ENCODE results near the gene ART5. TPM values are rescaled to one million over a fixed set of nuclear protein-coding genes. Genes with fewer than 3 reads are reported as not detected.

The ART5 gene
- total RNA-seq, 1 experiment from 2014 or later = not detected

- no peaks in the 10 kb centered on the region for H3K4me1 ChIP-seq (ENCODE audit: insufficient read depth, low read length)
- H4K20me1 ChIP-seq (ENCODE audit: low read length) = no peaks in the 10 kb centered on the region
- no peaks in the 10 kb centered on the region for H3K36me3 ChIP-seq (ENCODE audit: low read depth, low read length)
- TF ChIP-seq EZH2 (IDR thresholded peaks at IDR 0.05; ENCODE audit: low read length, unreplicated experiment) (no peak), EZH2phosphoT487 (IDR thresholded peaks at IDR 0.05; ENCODE audit: borderline replicate concordance, low read length) (no peak), CTCF (conservative IDR thresholded peaks at IDR 0.05; ENCODE audit: low read depth, low read length) (no peak)
- no peak for DNase-seq
- H3K9ac ChIP-seq (ENCODE audit: low read length) = no peak overlapping the region
- no peak overlapping the region for H3K4me3 ChIP-seq (ENCODE audit: low read length)
- H3K4me2 ChIP-seq (ENCODE audit: low read length) = no peak overlapping the region
- H2AFZ ChIP-seq (ENCODE audit: low read length) = no peak overlapping the region
- no peaks in the 10 kb centered on the region for H3K9me3 ChIP-seq (ENCODE audit: low read length)
- H3K27ac ChIP-seq (ENCODE audit: low read length) = no peak overlapping the region
- H3K9me2 ChIP-seq (replicated peaks; ENCODE audit: low read length) = no peaks in the 10 kb centered on the region
- no peaks in the 10 kb centered on the region for H3K27me3 ChIP-seq (ENCODE audit: low read length)
- H3F3A ChIP-seq (ENCODE audit: low read length, unreplicated experiment) = no peaks in the 10 kb centered on the region
- ChIA-PET POLR2A (ENCODE audit: unreplicated experiment) (no interaction called here), CTCF (no interaction called here)
- BruUV-seq (replicated peaks) = no TSS peak
- H3K79me2 ChIP-seq (ENCODE audit: low read length) = no peaks in the 10 kb centered on the region
- intact Hi-C loops (cut with micrococcal nuclease) = no loop called here
- ATAC-seq = no peak
Observed at GRCh38 chr11:3622521-3622920, 19.3 kb downstream of the ART5 start.

- Histone ChIP-seq H3K4me1 (ENCODE audit: insufficient read depth, low read length) (no peaks in the 10 kb centered on the region), H3K79me2 (ENCODE audit: low read length) (no peaks in the 10 kb centered on the region), H3K27me3 (ENCODE audit: low read length) (no peaks in the 10 kb centered on the region), H3F3A (ENCODE audit: low read length, unreplicated experiment) (no peaks in the 10 kb centered on the region), H3K4me2 (ENCODE audit: low read length) (no peak overlapping the region), H3K27ac (ENCODE audit: low read length) (no peak overlapping the region), H3K36me3 (ENCODE audit: low read depth, low read length) (no peaks in the 10 kb centered on the region), H2AFZ (ENCODE audit: low read length) (no peak overlapping the region), H3K9me2 (replicated peaks; ENCODE audit: low read length) (no peaks in the 10 kb centered on the region), H3K9ac (ENCODE audit: low read length) (no peak overlapping the region), H3K9me3 (ENCODE audit: low read length) (no peaks in the 10 kb centered on the region), H3K4me3 (ENCODE audit: low read length) (no peak overlapping the region), H4K20me1 (ENCODE audit: low read length) (no peaks in the 10 kb centered on the region)
- ATAC-seq (no peak), DNase-seq (no peak)
- intact Hi-C loops (cut with micrococcal nuclease) = no loop called here
- CTCF ChIA-PET = no interaction called here
- no TSS peak for BruUV-seq (replicated peaks)
- POLR2A ChIA-PET (ENCODE audit: unreplicated experiment) = no interaction called here
- TF ChIP-seq EZH2 (IDR thresholded peaks at IDR 0.05; ENCODE audit: low read length, unreplicated experiment) (no peak), EZH2phosphoT487 (IDR thresholded peaks at IDR 0.05; ENCODE audit: borderline replicate concordance, low read length) (no peak), CTCF (conservative IDR thresholded peaks at IDR 0.05; ENCODE audit: low read depth, low read length) (no peak)
Observed at GRCh38 chr11:3617990-3618389, 23.8 kb downstream of the ART5 start.

- Histone ChIP-seq H3K27ac (ENCODE audit: low read length) (no peak overlapping the region), H3K4me3 (ENCODE audit: low read length) (no peak overlapping the region), H3K79me2 (ENCODE audit: low read length) (no peaks in the 10 kb centered on the region), H3K9me3 (ENCODE audit: low read length) (no peaks in the 10 kb centered on the region), H3K9ac (ENCODE audit: low read length) (no peak overlapping the region), H3K27me3 (ENCODE audit: low read length) (no peaks in the 10 kb centered on the region), H2AFZ (ENCODE audit: low read length) (no peak overlapping the region), H3K9me2 (replicated peaks; ENCODE audit: low read length) (no peaks in the 10 kb centered on the region), H3K4me2 (ENCODE audit: low read length) (no peak overlapping the region), H3K4me1 (ENCODE audit: insufficient read depth, low read length) (no peaks in the 10 kb centered on the region), H4K20me1 (ENCODE audit: low read length) (no peaks in the 10 kb centered on the region), H3K36me3 (ENCODE audit: low read depth, low read length) (no peaks in the 10 kb centered on the region), H3F3A (ENCODE audit: low read length, unreplicated experiment) (no peaks in the 10 kb centered on the region)
- DNase-seq (no peak), ATAC-seq (no peak)
- intact Hi-C loops (cut with micrococcal nuclease) = no loop called here
- POLR2A ChIA-PET (ENCODE audit: unreplicated experiment) = no interaction called here
- no TSS peak for BruUV-seq (replicated peaks)
- TF ChIP-seq EZH2phosphoT487 (IDR thresholded peaks at IDR 0.05; ENCODE audit: borderline replicate concordance, low read length) = no peak
- TF ChIP-seq EZH2 (IDR thresholded peaks at IDR 0.05; ENCODE audit: low read length, unreplicated experiment) = no peak
- TF ChIP-seq CTCF (conservative IDR thresholded peaks at IDR 0.05; ENCODE audit: low read depth, low read length) = no peak
- CTCF ChIA-PET = interaction anchor here (0.6 kb wide), 1 partner anchor 45 kb away, joined by 3 read pairs; no protein-coding TSS in a partner anchor
Observed at GRCh38 chr11:3616721-3617460, 24.9 kb downstream of the ART5 start.

All from PC-3 (cell line).